ENCODE data around the gene PCMT1. TPM values are rescaled to one million over a fixed set of nuclear protein-coding genes. Genes with fewer than 3 reads are reported as not detected.

Gene PCMT1
- total and polyA plus RNA-seq, 8 donors: 9.7 to 35.6 (median 26.9) TPM

GRCh38 chr6:149771925-149772324 lies 22.4 kb downstream of the PCMT1 start:
- Histone ChIP-seq H3K9me3 (no peaks in the 10 kb centered on the region), H3K27me3 (no peaks in the 10 kb centered on the region), H3K36me3 (peaks cover 4 to 16% (median 5%) of the 10 kb centered on the region in 3 donors), H3K4me1 (no peaks in the 10 kb centered on the region), H3K4me3 (no peak overlapping the region), H3K27ac (no peak overlapping the region)
- ATAC-seq: no peak
- TF ChIP-seq, protein P1, sequence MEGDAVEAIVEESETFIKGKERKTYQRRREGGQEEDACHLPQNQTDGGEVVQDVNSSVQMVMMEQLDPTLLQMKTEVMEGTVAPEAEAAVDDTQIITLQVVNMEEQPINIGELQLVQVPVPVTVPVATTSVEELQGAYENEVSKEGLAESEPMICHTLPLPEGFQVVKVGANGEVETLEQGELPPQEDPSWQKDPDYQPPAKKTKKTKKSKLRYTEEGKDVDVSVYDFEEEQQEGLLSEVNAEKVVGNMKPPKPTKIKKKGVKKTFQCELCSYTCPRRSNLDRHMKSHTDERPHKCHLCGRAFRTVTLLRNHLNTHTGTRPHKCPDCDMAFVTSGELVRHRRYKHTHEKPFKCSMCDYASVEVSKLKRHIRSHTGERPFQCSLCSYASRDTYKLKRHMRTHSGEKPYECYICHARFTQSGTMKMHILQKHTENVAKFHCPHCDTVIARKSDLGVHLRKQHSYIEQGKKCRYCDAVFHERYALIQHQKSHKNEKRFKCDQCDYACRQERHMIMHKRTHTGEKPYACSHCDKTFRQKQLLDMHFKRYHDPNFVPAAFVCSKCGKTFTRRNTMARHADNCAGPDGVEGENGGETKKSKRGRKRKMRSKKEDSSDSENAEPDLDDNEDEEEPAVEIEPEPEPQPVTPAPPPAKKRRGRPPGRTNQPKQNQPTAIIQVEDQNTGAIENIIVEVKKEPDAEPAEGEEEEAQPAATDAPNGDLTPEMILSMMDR (IDR thresholded peaks at IDR 0.05): no peak
- 89% methylated on average over 6 of the region's 6 CpGs for WGBS, 2 donors
- no peak for DNase-seq
- no peak for FAIRE-seq
- intact Hi-C loops (cut with DNase I): no loop called here

DNA sequence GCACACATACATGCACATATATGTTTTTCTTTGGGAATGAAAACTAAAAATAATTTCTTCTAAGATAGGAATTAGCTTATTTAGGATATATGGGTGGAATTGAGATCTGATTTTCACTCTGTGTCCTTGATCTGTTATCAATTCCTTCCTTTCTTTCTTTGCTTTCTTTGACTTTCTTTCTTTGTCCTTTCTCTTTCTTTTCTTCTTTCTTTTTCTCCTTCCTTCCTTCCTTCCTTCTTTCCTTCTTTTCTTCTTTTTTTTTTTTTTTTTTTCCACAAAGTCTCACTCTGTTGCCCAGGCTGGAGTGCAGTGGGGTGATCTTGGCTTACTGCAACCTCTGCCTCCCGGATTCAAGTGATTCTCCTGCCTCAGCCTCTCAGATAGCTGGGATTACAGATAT lies 28.1 kb downstream of the PCMT1 start:
- ATAC-seq (no peak), DNase-seq (no peak), FAIRE-seq (no peak)
- Histone ChIP-seq H3K36me3 (peaks cover 0 to 4% (median 0%) of the 10 kb centered on the region in 3 donors), H3K4me3 (no peak overlapping the region), H3K27me3 (no peaks in the 10 kb centered on the region), H3K9me3 (peaks cover 0 to 5% (median 0%) of the 10 kb centered on the region in 4 donors), H3K4me1 (no peaks in the 10 kb centered on the region), H3K27ac (no peak overlapping the region)
- TF ChIP-seq, protein P1 (IDR thresholded peaks at IDR 0.05): no peak
- WGBS, 2 donors: 88 to 100% methylated on average over 1 of the region's 1 CpG
- intact Hi-C loops (cut with DNase I): no loop called here

DNA sequence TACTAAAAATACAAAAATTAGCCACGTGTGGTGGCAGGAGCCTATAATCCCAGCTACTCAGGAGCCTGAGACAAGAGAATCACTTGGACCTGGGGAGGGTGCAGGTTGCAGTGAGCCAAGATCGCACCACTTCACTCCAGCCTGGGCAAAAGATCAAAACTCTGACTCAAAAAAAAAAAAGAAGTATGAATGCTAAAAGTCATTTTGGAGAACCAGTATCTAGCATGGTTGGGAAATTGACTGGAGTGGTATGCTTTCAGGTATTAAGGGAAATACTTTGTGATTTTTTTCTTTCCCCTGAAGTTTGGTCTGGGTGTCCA lies 30.1 kb downstream of the PCMT1 start:
- H3K36me3 ChIP-seq: no peaks in the 10 kb centered on the region
- TF ChIP-seq, protein P1 (IDR thresholded peaks at IDR 0.05): no peak
- peaks cover 0 to 5% (median 0%) of the 10 kb centered on the region in 4 donors for H3K9me3 ChIP-seq
- no peaks in the 10 kb centered on the region for H3K27me3 ChIP-seq
- intact Hi-C loops (cut with DNase I): no loop called here
- 47 to 68% methylated on average over 2 of the region's 2 CpGs for WGBS, 2 donors
- H3K4me3 ChIP-seq: no peak overlapping the region
- H3K4me1 ChIP-seq: no peaks in the 10 kb centered on the region
- no peak for FAIRE-seq
- no peak for ATAC-seq
- H3K27ac ChIP-seq: no peak overlapping the region
- DNase-seq: no peak

GRCh38 chr6:149781715-149782114 lies 32.2 kb downstream of the PCMT1 start:
- ATAC-seq (no peak), DNase-seq (no peak), FAIRE-seq (no peak)
- Histone ChIP-seq H3K4me3 (no peak overlapping the region), H3K27ac (no peak overlapping the region), H3K9me3 (peaks cover 0 to 5% (median 0%) of the 10 kb centered on the region in 4 donors), H3K4me1 (no peaks in the 10 kb centered on the region), H3K36me3 (no peaks in the 10 kb centered on the region), H3K27me3 (no peaks in the 10 kb centered on the region)
- intact Hi-C loops (cut with DNase I): no loop called here
- TF ChIP-seq, protein P1 (IDR thresholded peaks at IDR 0.05): no peak

DNA sequence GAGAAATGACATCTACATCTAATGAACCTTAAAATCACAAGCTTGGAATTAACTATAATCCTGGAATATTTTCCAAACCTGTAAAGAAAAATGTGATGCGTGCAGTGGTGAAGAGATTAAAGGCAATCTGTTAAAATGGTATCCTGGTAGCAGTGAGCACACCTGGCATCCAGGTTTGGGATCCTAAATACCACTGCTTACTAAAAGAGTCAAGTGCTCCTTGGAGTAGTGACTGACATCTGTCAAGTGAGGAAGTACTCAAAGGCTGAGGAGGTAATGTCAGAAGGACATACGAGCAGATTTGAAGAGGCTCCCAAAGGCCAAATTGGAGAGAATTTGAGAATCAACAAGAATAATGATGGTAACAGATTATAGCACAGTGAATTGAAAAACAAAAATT lies 32.8 kb downstream of the PCMT1 start:
- intact Hi-C loops (cut with DNase I): no loop called here
- no peak overlapping the region for H3K27ac ChIP-seq
- H3K4me1 ChIP-seq: no peaks in the 10 kb centered on the region
- no peaks in the 10 kb centered on the region for H3K36me3 ChIP-seq
- H3K4me3 ChIP-seq: no peak overlapping the region
- peaks cover 0 to 3% (median 0%) of the 10 kb centered on the region in 4 donors for H3K9me3 ChIP-seq
- WGBS, 2 donors: 95 to 99% methylated on average over 2 of the region's 2 CpGs
- FAIRE-seq (no peak), DNase-seq (no peak), ATAC-seq (no peak)
- H3K27me3 ChIP-seq: no peaks in the 10 kb centered on the region
- TF ChIP-seq, protein P1 (IDR thresholded peaks at IDR 0.05): no peak
